IMR-90 (cell line): Measurements from ENCODE around the gene NDUFB4.

ENCODE experiments used
- BHLHE40 ChIP-seq: fragments of 150-350 bp; IDR thresholded peaks from 2 replicates; pipeline ENCODE4 v1.6.1; 2016; ENCODE audit warnings: mild to moderate bottlenecking, low read depth, low read length
- CTCF ChIP-seq: conservative IDR thresholded peaks from 2 replicates; pipeline ENCODE4 v1.5.1; 2012; ENCODE audit warnings: mild to moderate bottlenecking, low read depth, low read length, improper control_type of control experiment
- ELK1 ChIP-seq: fragments of 150-350 bp; IDR thresholded peaks from 2 replicates; pipeline ENCODE4 v1.6.1; 2016; ENCODE audit warnings: low read depth, mild to moderate bottlenecking, low read length, moderate library complexity, borderline replicate concordance
- FOS ChIP-seq: fragments of 150-350 bp; IDR thresholded peaks from 2 replicates; pipeline ENCODE4 v1.6.1; 2016; ENCODE audit warnings: low read depth, low read length
- MAZ ChIP-seq: IDR thresholded peaks from 2 replicates; pipeline ENCODE4 v1.6.1; 2012; ENCODE audit warnings: low read depth, mild to moderate bottlenecking, low read length, improper control_type of control experiment, moderate library complexity, borderline replicate concordance
- MXI1 ChIP-seq: IDR thresholded peaks from 2 replicates; pipeline ENCODE4 v1.6.1; 2012; ENCODE audit warnings: low read depth, mild to moderate bottlenecking, low read length, moderate library complexity, borderline replicate concordance
- POLR2A ChIP-seq: IDR thresholded peaks from 2 replicates; pipeline ENCODE4 v1.6.1; 2012; ENCODE audit warnings: mild to moderate bottlenecking, low read depth, low read length
- RAD21 ChIP-seq: IDR thresholded peaks from 2 replicates; pipeline ENCODE4 v1.6.1; 2012; ENCODE audit warnings: low read length, improper control_type of control experiment
- RCOR1 ChIP-seq: IDR thresholded peaks from 2 replicates; pipeline ENCODE4 v1.6.1; 2012; ENCODE audit warnings: mild to moderate bottlenecking, low read length, improper control_type of control experiment; ENCODE audit not compliant: insufficient replicate concordance
- RFX5 ChIP-seq: IDR thresholded peaks from 2 replicates; pipeline ENCODE4 v1.8.0; 2012; ENCODE audit warnings: low read depth, mild to moderate bottlenecking, low read length, moderate library complexity

- TF ChIP-seq POLR2A, result no peak
- no peak for TF ChIP-seq CTCF
- TF ChIP-seq RAD21, result no peak
- TF ChIP-seq FOS, result no peak
- TF ChIP-seq RCOR1, result no peak
- 0 out of 2 replicates have a peak, but pooled peaks have one; percentile 8 for TF ChIP-seq BHLHE40
- no peak for TF ChIP-seq MAZ
- TF ChIP-seq ELK1, result no peak
- TF ChIP-seq RFX5, result no peak
- TF ChIP-seq MXI1, result no peak
These were observed 54.2 kb downstream of the NDUFB4 start for GRCh38 chr3:120650311-120650710.
